Activated T-cell treated with anti-CD3 and anti-CD28 coated beads, Interleukin-2, amount 50 U/mL, for 1 hour (primary cell): Measurements from ENCODE around the gene PDXDC1.
"Not testable (repeated sequence)": the region's sequence is repeated elsewhere in the genome, so short reads cannot be mapped to it uniquely, and the experiment has no call there.

Experiments
- DNase-seq: peaks from one replicate; pipeline ENCODE4 v3.0.0-alpha.2; 2020

Gene PDXDC1

DNA sequence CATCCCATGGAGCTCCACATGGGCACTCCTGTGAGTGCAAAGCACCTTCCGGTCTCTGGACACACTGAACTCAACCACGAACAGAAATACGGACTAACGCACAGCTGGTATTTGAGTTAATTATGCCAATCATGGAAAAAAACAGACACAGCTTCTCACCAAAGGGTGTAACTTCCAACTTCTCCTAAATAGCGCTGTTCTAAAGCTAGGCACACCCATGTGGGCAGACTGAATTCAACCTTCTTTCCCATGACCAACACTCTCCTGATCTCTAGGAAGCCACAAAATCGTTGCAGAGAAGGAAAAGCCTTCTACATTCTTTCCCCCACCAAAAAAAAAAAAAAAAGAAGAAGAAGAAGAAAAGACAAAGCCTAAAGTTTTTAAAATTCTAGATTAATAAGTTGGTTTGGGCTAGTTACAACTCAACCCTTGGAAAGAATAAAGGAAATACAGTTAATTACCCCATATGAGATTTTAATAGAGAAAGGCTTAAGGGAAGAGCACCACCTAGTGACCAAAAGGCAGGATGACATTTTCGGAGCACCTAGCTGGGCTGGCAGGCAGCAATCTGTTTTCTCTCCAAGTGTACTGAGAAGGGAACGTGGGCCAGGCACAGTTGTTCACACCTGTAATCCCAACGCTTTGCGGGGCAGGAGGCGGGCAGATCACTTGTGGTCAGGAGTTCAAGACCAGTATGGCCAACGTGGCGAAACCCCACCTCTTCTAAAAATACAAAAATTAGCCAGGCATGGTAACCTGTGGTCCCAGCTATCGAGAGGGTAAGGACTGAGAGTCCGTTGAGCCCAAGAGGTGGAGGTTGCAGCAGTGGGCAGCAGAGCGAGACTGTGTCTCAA, 97.3 kb downstream of the PDXDC1 start:
- not testable (repeated sequence) for DNase-seq

GRCh38 chr16:15073101-15073500, 98.3 kb downstream of the PDXDC1 start:
- DNase-seq, result no peak

- not testable (repeated sequence) for DNase-seq
These were observed 101.3 kb downstream of the PDXDC1 start for GRCh38 chr16:15076161-15076560.

- DNase-seq, result not testable (repeated sequence)
These were observed 106.1 kb downstream of the PDXDC1 start for GRCh38 chr16:15080883-15081282.

DNA sequence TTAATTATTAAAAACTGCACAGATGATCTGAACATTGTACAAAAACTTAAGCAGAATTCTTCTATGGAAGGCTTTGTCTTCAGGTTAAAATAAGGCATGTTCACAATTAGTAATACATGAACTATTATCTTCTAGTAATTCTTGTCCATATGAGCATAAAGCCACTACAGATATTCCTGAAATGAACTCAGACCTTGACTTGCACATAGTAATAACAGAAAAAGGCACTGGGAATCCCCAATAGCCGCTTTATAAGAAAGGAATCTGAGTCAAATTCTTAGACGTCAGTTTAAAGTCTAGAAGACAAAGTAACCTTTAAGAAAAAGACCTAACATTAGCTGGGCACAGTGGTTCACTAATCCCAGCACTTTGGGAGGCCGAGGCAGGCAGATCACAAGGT, 108.0 kb downstream of the PDXDC1 start:
- not testable (repeated sequence) for DNase-seq

- not testable (repeated sequence) for DNase-seq
These were observed 115.9 kb downstream of the PDXDC1 start for GRCh38 chr16:15090663-15091269.

DNA sequence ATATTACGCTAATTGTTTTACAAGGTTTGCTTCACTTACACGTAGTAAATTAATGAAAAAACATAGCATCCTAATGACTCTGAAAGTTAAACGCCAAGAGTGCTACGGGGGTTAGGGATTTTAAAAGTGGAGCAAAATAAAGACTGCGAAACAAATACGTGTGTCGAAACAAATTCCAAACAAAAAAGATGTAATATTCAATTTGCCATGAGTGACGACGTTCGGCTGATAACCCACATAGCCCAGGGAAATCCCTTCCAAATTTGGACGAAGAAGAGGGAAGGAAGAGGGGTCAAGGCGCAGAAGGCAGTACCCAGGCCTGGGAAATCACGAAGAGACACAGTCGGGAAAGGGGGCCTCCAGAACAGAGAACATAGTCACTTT, 118.7 kb downstream of the PDXDC1 start:
- not testable (repeated sequence) for DNase-seq

DNA sequence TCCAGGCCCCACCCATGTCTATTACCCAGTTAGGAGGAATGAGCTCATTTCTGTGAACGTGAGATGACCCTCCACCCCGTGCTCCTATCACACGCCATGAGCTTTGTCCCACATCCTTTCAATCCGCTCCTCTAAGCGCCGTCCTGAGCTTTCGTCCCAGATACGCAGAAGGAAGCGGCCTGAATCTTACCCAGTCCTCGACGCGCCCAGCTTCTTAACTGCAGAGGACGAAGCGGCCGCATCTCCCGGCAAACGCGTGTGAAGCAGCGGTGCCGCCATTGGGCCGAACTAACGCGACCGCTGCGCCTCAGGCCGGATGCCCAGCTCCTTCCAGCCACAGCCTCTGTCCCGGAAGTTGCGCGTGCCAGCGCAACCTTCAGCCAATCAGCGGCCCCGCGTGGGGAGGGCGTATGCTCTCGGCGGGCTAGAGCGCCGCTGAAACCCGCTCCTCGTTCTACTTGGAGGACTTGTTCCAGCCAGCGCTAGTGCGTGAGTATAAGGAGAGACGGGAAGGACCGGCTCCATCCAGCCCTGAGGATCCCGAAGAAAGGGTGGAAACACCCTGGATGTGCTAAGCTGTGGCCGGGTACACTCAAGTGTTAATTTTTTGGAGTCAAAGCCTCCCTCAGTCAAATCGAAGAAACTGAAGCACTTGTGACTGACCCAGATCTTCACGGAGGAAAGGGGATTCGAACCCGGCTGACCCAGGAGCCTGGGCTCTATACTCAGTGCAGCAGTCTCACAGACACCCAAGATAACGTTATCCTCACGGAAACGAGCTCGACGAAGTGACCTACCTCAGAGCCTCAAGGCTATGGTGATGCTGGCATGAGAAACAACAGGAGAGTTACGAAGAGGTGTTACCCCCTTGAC, 119.4 kb downstream of the PDXDC1 start, which contains the start of gene RRN3:
TSS of gene RRN3 (minus strand) at position 318 of the 873 bp plus-strand sequence. CDS start at position 279, 39 bp downstream.
- DNase-seq, result peak; percentile 84

DNA sequence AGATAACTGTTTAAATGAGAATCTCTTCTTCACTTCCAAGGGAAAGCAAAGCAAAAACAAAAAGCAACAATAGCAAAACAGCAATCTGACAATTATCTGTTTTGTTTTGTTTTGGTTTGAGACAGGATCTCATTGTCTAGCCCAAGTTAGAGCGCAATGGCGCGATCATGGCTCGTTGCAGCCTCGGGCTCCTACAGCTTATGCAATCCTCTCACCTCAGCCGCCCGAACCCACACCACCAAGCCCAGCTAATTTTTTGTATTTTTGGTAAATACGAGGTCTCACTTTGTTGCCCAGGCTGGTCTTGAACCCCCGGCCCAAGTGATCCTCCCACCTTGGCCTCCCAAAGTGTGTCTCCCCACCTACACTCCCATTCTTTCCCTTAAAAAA, 121.8 kb downstream of the PDXDC1 start:
- not testable (repeated sequence) for DNase-seq

DNA sequence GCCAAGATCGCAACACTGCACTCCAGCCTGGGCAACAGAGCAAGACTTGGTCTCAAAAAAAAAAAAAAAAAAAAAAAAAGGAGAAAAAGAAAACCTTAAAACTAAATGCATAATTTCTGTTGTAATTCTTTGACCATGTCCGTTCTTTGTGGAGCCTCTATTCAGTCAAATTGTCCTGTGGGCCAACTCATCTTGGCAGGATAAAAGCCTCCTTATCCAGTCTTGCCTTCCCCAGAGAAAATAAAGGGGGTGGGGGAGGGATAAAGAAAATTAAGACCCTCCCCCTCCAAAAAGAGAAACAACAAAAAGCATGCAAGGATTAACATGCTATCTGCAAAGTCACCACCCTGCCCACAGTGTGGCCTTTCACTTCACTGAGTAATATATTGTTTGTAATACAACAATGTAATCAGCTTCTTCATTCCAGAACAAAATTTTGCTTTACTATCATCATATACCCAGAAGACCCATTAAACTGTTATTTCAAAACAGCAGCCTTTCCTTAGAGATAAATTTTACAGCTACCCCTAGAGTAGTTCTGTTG, 124.6 kb downstream of the PDXDC1 start:
- not testable (repeated sequence) for DNase-seq

- DNase-seq, result not testable (repeated sequence)
These were observed 125.7 kb downstream of the PDXDC1 start for GRCh38 chr16:15100372-15100987.

DNA sequence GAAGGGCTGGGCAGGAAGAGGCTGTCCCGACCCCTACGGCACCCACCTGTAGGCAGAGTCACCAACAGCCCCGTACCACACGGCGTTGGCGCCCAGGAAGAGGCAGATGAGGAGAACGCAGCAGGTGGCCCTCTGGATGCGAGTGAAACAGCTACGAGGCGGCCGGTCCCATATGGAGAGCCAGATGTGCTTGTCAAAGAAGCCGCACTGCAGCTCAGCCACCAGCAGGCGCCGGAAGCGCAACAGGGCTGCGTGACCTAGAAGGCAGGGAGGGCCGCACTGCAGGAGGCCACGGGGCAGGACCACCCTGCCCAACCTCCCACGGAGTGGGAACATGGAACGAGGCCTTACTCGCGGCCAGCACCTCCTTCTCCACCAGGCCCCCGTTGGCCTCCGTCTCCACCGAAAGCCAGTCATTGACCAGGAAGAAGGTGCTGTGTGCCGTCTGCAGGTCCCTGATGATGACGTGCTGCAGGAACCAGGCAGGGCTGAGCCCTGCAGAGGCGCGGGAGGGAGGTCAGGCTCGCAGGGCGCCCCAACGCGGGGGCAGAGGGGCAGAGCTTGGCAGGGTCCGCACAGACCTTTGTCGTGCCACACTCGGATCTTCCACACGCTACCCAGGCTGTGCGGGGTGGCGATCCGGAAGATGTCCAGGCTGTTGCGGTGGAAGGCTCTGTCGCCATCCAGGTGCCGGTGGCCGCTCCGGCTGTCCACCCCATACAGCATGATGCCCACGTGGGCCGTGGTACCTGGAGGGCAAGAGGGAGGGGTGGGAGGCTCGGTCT, 153.0 kb downstream of the PDXDC1 start:
- not testable (repeated sequence) for DNase-seq

GRCh38 chr16:15130256-15130932, 155.6 kb downstream of the PDXDC1 start:
- not testable (repeated sequence) for DNase-seq

DNA sequence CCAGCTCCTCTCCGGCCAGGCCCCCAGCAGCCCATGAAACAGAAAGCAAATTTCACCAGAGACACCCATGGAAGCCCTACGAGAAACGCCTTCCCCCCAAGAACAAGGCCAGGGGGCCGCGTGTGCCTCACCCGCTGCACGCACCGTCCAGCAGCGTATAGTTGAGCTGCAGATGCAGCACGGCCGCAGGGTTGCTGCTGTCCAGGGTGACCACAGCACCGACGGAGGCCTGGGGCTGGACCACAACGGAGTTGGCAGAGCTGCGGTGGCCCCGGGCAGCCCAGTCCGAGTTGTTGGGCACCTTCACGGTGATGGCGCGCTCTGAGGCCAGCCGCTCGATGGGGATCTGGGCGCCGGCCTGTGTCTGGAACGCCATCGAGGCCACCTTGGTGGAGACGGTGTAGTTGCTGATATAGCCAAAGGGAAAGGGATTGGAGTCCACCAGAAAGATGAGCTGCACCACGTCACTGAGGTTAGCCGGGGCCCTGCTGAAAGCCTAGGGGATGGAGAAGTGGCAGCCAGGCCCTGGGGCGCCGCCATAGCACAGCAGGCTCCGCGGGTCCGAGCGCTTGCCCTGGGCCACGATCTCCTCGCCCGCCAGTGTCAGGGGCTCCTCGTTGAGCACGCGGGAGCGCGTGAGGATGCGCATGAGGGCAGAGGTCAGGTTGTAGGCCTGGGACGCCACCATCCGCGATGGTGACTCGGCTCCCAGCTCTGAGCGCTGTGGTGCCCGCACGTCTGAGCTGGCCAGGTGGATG, 156.3 kb downstream of the PDXDC1 start:
- DNase-seq, result not testable (repeated sequence)

DNA sequence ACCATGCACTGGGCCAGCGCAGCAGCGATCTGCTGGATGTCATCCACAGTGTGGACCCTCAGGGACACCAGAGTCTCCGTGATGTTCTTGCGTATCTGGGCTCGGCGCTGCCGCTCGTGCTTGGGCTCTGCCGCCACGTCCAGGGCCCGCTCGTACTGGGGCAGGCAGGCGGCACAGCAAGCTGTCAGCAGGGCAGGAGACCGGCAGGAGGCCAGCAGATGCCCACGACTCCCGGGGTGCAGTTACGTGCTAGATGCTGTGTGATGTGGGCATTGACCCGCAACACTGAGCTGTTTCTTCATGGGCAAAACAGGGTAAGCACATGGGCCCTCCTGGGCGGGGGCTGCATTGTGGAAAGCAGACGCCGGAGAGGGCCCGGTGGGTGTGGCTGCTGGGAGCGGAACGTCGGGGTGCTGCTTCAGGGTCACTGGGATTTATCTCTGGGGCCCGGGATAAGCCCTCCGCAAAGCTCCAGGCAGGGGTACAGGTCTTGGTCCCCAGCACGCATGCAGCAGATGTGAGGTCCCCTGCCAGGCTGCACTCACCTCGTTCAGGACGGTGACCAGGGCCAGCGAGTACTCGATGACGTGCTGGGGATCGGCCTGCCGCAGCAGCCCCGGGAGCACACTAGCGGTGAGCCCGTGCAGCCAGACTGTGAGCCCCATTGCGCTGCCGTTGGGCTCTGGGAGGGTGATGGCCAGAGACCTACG, 158.0 kb downstream of the PDXDC1 start:
- not testable (repeated sequence) for DNase-seq

- not testable (repeated sequence) for DNase-seq
These were observed 158.7 kb downstream of the PDXDC1 start for GRCh38 chr16:15133554-15133953.

DNA sequence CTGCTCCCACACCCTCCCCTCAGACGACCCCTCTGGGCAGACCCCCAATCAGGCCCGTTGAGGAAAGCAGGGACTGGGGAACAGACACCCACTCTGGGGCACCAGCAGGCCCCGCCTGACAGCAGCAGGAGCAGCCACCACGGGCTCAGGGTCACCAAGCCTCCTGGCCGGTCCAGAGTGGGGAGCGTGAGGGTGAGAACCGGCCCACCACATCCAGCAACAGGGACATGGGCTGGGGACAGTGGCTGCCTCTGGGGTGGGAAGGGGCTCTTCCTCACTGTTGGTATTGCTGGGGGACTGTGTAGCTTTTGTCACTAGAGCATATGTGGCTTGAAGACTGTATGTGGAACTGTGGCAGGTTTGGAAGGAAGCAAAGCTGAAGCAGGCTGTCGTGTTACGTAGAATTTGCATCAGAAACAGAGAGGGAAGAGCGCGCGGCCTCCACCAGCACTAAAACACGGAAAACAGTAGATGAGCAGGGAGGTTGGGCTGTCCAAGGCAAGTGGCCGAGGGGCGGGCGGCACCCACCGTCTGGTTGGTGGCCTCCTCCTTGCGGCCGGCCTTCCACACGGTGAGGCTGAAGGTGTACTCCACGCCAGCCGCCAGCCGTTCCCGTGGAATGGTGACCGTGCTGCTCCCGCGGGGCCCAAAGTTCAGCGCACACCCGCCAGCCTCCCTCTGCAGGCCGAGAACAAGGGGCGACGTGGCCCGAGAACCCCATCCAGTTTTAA, 160.1 kb downstream of the PDXDC1 start:
- not testable (repeated sequence) for DNase-seq
